ENCODE results near the gene ESRRG.

The ESRRG gene

GRCh38 chr1:216457356-216457755 is 265.9 kb downstream of the ESRRG start:
- DNase-seq (ENCODE audit: low spot score) (no peak), FAIRE-seq (no peak)

GRCh38 chr1:216456682-216457081 is 266.5 kb downstream of the ESRRG start:
- DNase-seq (ENCODE audit: low spot score) = peak; percentile 34
- peak; percentile 49 for FAIRE-seq

- no peak for DNase-seq (ENCODE audit: low spot score)
- FAIRE-seq = no peak
These were observed 269.5 kb downstream of the ESRRG start for GRCh38 chr1:216453777-216454176.
